ENCODE data around the gene CNTNAP2. TPM values are rescaled to one million over a fixed set of nuclear protein-coding genes. Genes with fewer than 3 reads are reported as not detected.
A peak's percentile ranks its signal among the peaks of the same experiment; 100 is the strongest.

CNTNAP2 gene
- total and polyA plus RNA-seq, 4 donors, result 0.14 to 2.3 (median 1.1) TPM

DNA sequence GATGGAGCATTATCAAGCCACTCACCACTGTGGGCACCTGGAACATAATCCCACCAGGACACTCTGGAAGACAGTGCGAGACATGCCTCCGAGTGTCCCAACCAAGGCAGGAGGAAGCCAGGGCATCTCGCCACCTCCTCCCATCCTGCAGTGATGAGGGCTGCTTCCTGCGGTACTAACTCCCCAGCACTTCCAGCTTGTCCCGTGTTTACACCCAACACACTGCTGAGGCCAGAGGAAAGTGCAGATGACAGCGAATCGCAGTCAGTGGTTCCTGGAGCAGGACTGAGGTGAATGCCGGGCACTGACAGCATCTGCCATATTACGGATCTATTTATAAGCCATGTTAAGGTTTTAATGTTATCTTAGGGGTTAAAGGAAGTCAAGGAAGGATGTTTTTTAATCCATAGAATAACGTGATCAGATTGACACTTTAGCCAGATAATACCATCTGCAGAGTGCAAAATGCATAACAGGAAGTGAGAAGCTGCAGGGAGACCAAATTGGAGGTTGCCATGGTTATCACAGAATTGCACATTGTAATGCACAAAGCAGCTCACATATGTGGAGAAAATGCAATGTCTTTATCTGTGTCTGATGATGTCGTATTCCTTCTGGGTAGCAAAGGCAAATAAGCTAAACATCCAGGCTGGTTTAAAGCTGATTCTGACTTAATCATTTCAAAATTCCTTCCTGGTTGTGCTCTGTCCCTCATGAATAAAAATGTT is 2159.9 kb downstream of the CNTNAP2 start (continued):
- TF ChIP-seq HNF4A (conservative IDR thresholded peaks at IDR 0.05), result no peak
- TF ChIP-seq TAF1 (conservative IDR thresholded peaks at IDR 0.05), result no peak
- TF ChIP-seq MAX (IDR thresholded peaks at IDR 0.05), result no peak

GRCh38 chr7:148277042-148277660 is 2160.6 kb downstream of the CNTNAP2 start:
- H3K27ac ChIP-seq (ENCODE audit: low read depth in 1 of 2, low read length in 2 of 2), result no peak overlapping the region
- H3K4me1 ChIP-seq (ENCODE audit: control insufficient read depth in 4 of 4, insufficient read depth in 4 of 4, low read length in 3 of 4), result peaks cover 0 to 5% (median 0%) of the 10 kb centered on the region in 4 donors
- TF ChIP-seq SP1 (IDR thresholded peaks at IDR 0.05) (no peak), REST (IDR thresholded peaks at IDR 0.05) (no peak), RXRA (IDR thresholded peaks at IDR 0.05) (no peak), NR2F2 (IDR thresholded peaks at IDR 0.05) (no peak), FOXA1 (IDR thresholded peaks at IDR 0.05) (no peak), ATF3 (IDR thresholded peaks at IDR 0.05) (no peak), EGR1 (IDR thresholded peaks at IDR 0.05; ENCODE audit: low read depth in 2 of 2) (no peak)
- no peak for DNase-seq (ENCODE audit: low spot score)
- no peaks in the 10 kb centered on the region for H3K36me3 ChIP-seq (ENCODE audit: control insufficient read depth in 4 of 4, insufficient read depth in 3 of 4, low read depth in 1 of 4, low read length in 3 of 4)
- no peak overlapping the region for H3K4me3 ChIP-seq (ENCODE audit: low read depth in 1 of 3, low read length in 3 of 3)
- H3K9me3 ChIP-seq (ENCODE audit: control insufficient read depth in 4 of 4, low read length in 3 of 4), result no peaks in the 10 kb centered on the region
- 83% methylated on average over 11 of the region's 11 CpGs for WGBS
- H3K9ac ChIP-seq (ENCODE audit: low read depth in 1 of 2, low read length in 2 of 2), result no peak overlapping the region
- H3K27me3 ChIP-seq (ENCODE audit: control insufficient read depth in 4 of 4, insufficient read depth in 4 of 4, low read length in 3 of 4), result no peaks in the 10 kb centered on the region

- no peaks in the 10 kb centered on the region for H3K4me1 ChIP-seq (ENCODE audit: control insufficient read depth in 4 of 4, insufficient read depth in 4 of 4, low read length in 3 of 4)
- no peaks in the 10 kb centered on the region for H3K9me3 ChIP-seq (ENCODE audit: control insufficient read depth in 4 of 4, low read length in 3 of 4)
- no peak for DNase-seq (ENCODE audit: low spot score)
- H3K4me3 ChIP-seq (ENCODE audit: low read depth in 1 of 3, low read length in 3 of 3), result no peak overlapping the region
- no peaks in the 10 kb centered on the region for H3K36me3 ChIP-seq (ENCODE audit: control insufficient read depth in 4 of 4, insufficient read depth in 3 of 4, low read depth in 1 of 4, low read length in 3 of 4)
- no peak overlapping the region for H3K27ac ChIP-seq (ENCODE audit: low read depth in 1 of 2, low read length in 2 of 2)
- H3K27me3 ChIP-seq (ENCODE audit: control insufficient read depth in 4 of 4, insufficient read depth in 4 of 4, low read length in 3 of 4), result no peaks in the 10 kb centered on the region
- no peak overlapping the region for H3K9ac ChIP-seq (ENCODE audit: low read depth in 1 of 2, low read length in 2 of 2)
- 6% methylated on average over 2 of the region's 2 CpGs for whole genome bisulfite sequencing
- peak; percentile 62 for TF ChIP-seq CTCF (IDR thresholded peaks at IDR 0.05; ENCODE audit: low read depth, low read length, missing input control)
- TF ChIP-seq RAD21 (IDR thresholded peaks at IDR 0.05), result peak; percentile 88 to 96
- no peak for TF ChIP-seq NR2F2 (IDR thresholded peaks at IDR 0.05)
Measured at GRCh38 chr7:148286150-148286549, 2169.5 kb downstream of the CNTNAP2 start.
